Hematopoietic multipotent progenitor cell treated with erythropoietin and hydrocortisone succinate and interleukin-3 and kit ligand, for 8 days (in vitro differentiated cells): Measurements from ENCODE around the gene OR2J1.
"Not testable (repeated sequence)": the region's sequence is repeated elsewhere in the genome, so short reads cannot be mapped to it uniquely, and the experiment has no call there.

ENCODE experiments used
- DNase-seq: peaks from one replicate; pipeline ENCODE4 v3.0.0-alpha.2; 2015

The OR2J1 gene

GRCh38 chr6:29099190-29099589 lies at the start of gene OR2J1:
Gene OR2J1, plus strand, starts transcription at chr6:29099490. Its CDS starts 1,453 bp downstream, at chr6:29100943.
- DNase-seq, result no peak

- DNase-seq, result no peak
These were observed 47.6 kb upstream of the OR2J1 start for GRCh38 chr6:29051680-29052079.

- peak; percentile 51 for DNase-seq
These were observed 27.2 kb upstream of the OR2J1 start for GRCh38 chr6:29071831-29072723.

- no peak for DNase-seq
These were observed 20.1 kb upstream of the OR2J1 start for GRCh38 chr6:29079203-29079602.

GRCh38 chr6:29081312-29081711 lies 18.0 kb upstream of the OR2J1 start:
- no peak for DNase-seq

- DNase-seq, result no peak
These were observed 16.8 kb upstream of the OR2J1 start for GRCh38 chr6:29082457-29082856.

- no peak for DNase-seq
These were observed 12.1 kb upstream of the OR2J1 start, which contains the start of gene OR2B3 for GRCh38 chr6:29087213-29087612. Gene OR2B3, minus strand, starts transcription at chr6:29087313. Its CDS starts 65 bp downstream, at chr6:29087248.

GRCh38 chr6:29092957-29093356 lies 6.3 kb upstream of the OR2J1 start:
- DNase-seq, result no peak

- no peak for DNase-seq
These were observed 1.5 kb upstream of the OR2J1 start for GRCh38 chr6:29097803-29098202.

GRCh38 chr6:29107758-29108157 lies 8.5 kb downstream of the OR2J1 start, which contains the start of gene OR2J3:
Gene OR2J3, plus strand, starts transcription at chr6:29108058. Its CDS starts 3,833 bp downstream, at chr6:29111891.
- no peak for DNase-seq

- no peak for DNase-seq
These were observed 12.8 kb downstream of the OR2J1 start for GRCh38 chr6:29112135-29112534.

- not testable (repeated sequence) for DNase-seq
These were observed 15.7 kb downstream of the OR2J1 start for GRCh38 chr6:29114964-29115363.

GRCh38 chr6:29129326-29130012 lies 30.2 kb downstream of the OR2J1 start:
- no peak for DNase-seq

GRCh38 chr6:29130644-29131043 lies 31.4 kb downstream of the OR2J1 start:
- DNase-seq, result no peak

GRCh38 chr6:29131691-29132090 lies 32.4 kb downstream of the OR2J1 start:
- DNase-seq, result no peak

GRCh38 chr6:29137724-29138123 lies 38.4 kb downstream of the OR2J1 start:
- DNase-seq, result no peak

GRCh38 chr6:29141606-29142005 lies 42.3 kb downstream of the OR2J1 start:
- no peak for DNase-seq

GRCh38 chr6:29142309-29142708 lies 43.0 kb downstream of the OR2J1 start:
- DNase-seq, result no peak

- no peak for DNase-seq
These were observed 46.9 kb downstream of the OR2J1 start for GRCh38 chr6:29146179-29146578.

- DNase-seq, result no peak
These were observed 47.8 kb downstream of the OR2J1 start for GRCh38 chr6:29147074-29147473.

GRCh38 chr6:29149444-29149843 lies 50.2 kb downstream of the OR2J1 start:
- DNase-seq, result not testable (repeated sequence)
